Measurements from ENCODE around the gene ELFN2. TPM values are rescaled to one million over a fixed set of nuclear protein-coding genes. Genes with fewer than 3 reads are reported as not detected.

Gene ELFN2
- total and polyA plus RNA-seq, 2 experiments from 2014 or later, result 0.48 to 1.1 TPM

DNA sequence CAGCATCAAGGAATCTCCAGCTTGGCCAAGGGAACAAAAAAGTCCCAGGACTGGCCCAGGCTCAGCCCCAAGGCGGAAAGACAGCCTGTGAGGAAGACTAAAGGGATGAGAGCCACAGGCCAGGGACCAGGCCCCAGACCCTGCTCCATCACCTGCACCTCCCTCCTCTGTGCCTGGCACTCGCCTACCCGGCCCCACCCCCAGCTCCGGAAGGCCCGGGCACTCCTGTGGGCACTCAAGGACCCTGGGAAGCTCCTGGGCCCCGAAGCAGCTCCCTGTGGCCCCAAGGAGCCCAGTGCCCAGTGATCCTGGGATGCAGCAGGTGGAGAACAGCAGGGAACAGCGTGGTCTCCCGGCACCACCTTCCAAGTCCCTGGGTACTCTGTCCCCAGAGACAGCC, 18.2 kb downstream of the ELFN2 start:
- Histone ChIP-seq H3K9me3 (ENCODE audit: low read depth) (no peaks in the 10 kb centered on the region), H2AFZ (no peak overlapping the region), H3K4me3 (no peak overlapping the region), H3K4me2 (ENCODE audit: unreplicated experiment) (no peak overlapping the region), H3F3A (ENCODE audit: insufficient read depth) (no peaks in the 10 kb centered on the region), H3K27ac (no peak overlapping the region), H3K27me3 (replicated peaks; ENCODE audit: insufficient read depth) (no peaks in the 10 kb centered on the region), H3K36me3 (ENCODE audit: low read depth) (no peaks in the 10 kb centered on the region), H3K4me1 (ENCODE audit: insufficient read depth) (no peaks in the 10 kb centered on the region), H3K79me2 (ENCODE audit: insufficient read depth) (no peaks in the 10 kb centered on the region), H4K20me1 (ENCODE audit: insufficient read depth) (no peaks in the 10 kb centered on the region), H3K9me2 (ENCODE audit: insufficient read depth) (no peaks in the 10 kb centered on the region), H3K9ac (no peak overlapping the region)
- TF ChIP-seq EZH2phosphoT487 (IDR thresholded peaks at IDR 0.05; ENCODE audit: insufficient read depth, low read depth) (no peak), EZH2 (IDR thresholded peaks at IDR 0.05; ENCODE audit: insufficient read depth, poor library complexity, severe bottlenecking) (no peak)
- DNase-seq, result no peak
- WGBS, 2 experiments (ENCODE audit: low coverage in 1 of 2, low lambda C conversion rate in 2 of 2, missing lambda C conversion rate in 2 of 2), result 70 to 71% methylated on average over 8 of the region's 8 CpGs
- in situ Hi-C loops (cut with MboI), result no loop called here

DNA sequence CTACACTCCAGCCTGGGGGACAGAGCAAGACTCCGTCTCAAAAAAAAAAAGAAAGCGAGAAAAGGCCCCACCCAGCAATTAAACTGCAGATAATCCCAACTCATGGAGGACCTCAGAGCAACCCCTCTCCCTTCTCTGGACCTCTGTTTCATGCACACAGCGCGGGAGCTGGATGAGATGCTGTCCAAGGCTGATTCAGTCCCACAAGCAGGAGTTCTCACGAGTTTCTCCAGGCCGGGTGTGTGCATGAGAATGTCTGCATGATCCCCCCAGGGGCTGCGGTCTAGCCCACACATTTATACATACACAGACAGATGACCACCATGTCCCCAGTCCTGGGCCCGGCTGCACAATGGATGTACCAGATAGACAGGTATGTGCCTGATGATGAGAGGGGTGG, 19.4 kb downstream of the ELFN2 start:
- H3K27me3 ChIP-seq (replicated peaks; ENCODE audit: insufficient read depth), result no peaks in the 10 kb centered on the region
- in situ Hi-C loops (cut with MboI), result no loop called here
- no peak overlapping the region for H3K9ac ChIP-seq
- no peaks in the 10 kb centered on the region for H3K9me3 ChIP-seq (ENCODE audit: low read depth)
- H3K4me1 ChIP-seq (ENCODE audit: insufficient read depth), result no peaks in the 10 kb centered on the region
- TF ChIP-seq EZH2phosphoT487 (IDR thresholded peaks at IDR 0.05; ENCODE audit: insufficient read depth, low read depth) (no peak), EZH2 (IDR thresholded peaks at IDR 0.05; ENCODE audit: insufficient read depth, poor library complexity, severe bottlenecking) (no peak)
- H3K4me3 ChIP-seq, result no peak overlapping the region
- H3K4me2 ChIP-seq (ENCODE audit: unreplicated experiment), result no peak overlapping the region
- H3K9me2 ChIP-seq (ENCODE audit: insufficient read depth), result no peaks in the 10 kb centered on the region
- no peaks in the 10 kb centered on the region for H3F3A ChIP-seq (ENCODE audit: insufficient read depth)
- no peaks in the 10 kb centered on the region for H3K79me2 ChIP-seq (ENCODE audit: insufficient read depth)
- 55 to 57% methylated on average over 8 of the region's 8 CpGs for WGBS, 2 experiments (ENCODE audit: low coverage in 1 of 2, low lambda C conversion rate in 2 of 2, missing lambda C conversion rate in 2 of 2)
- no peak overlapping the region for H2AFZ ChIP-seq
- no peak overlapping the region for H3K27ac ChIP-seq
- H3K36me3 ChIP-seq (ENCODE audit: low read depth), result no peaks in the 10 kb centered on the region
- DNase-seq, result no peak
- H4K20me1 ChIP-seq (ENCODE audit: insufficient read depth), result no peaks in the 10 kb centered on the region

- Histone ChIP-seq H3K27ac (no peak overlapping the region), H3K27me3 (replicated peaks; ENCODE audit: insufficient read depth) (no peaks in the 10 kb centered on the region), H3K4me1 (ENCODE audit: insufficient read depth) (no peaks in the 10 kb centered on the region), H3K4me2 (ENCODE audit: unreplicated experiment) (no peak overlapping the region), H3K9ac (no peak overlapping the region), H3K9me3 (ENCODE audit: low read depth) (no peaks in the 10 kb centered on the region), H3K9me2 (ENCODE audit: insufficient read depth) (no peaks in the 10 kb centered on the region), H3K79me2 (ENCODE audit: insufficient read depth) (no peaks in the 10 kb centered on the region), H3K4me3 (no peak overlapping the region), H2AFZ (no peak overlapping the region), H3F3A (ENCODE audit: insufficient read depth) (no peaks in the 10 kb centered on the region), H4K20me1 (ENCODE audit: insufficient read depth) (no peaks in the 10 kb centered on the region), H3K36me3 (ENCODE audit: low read depth) (no peaks in the 10 kb centered on the region)
- no peak for TF ChIP-seq EZH2phosphoT487 (IDR thresholded peaks at IDR 0.05; ENCODE audit: insufficient read depth, low read depth)
- no peak for TF ChIP-seq EZH2 (IDR thresholded peaks at IDR 0.05; ENCODE audit: insufficient read depth, poor library complexity, severe bottlenecking)
- 58 to 66% methylated on average over 9 to 17 of the region's 17 CpGs for WGBS, 2 experiments (ENCODE audit: low coverage in 1 of 2, low lambda C conversion rate in 2 of 2, missing lambda C conversion rate in 2 of 2)
- DNase-seq, result no peak
- in situ Hi-C loops (cut with MboI), result no loop called here
Observed at GRCh38 chr22:37406441-37407235, 20.6 kb downstream of the ELFN2 start.

DNA sequence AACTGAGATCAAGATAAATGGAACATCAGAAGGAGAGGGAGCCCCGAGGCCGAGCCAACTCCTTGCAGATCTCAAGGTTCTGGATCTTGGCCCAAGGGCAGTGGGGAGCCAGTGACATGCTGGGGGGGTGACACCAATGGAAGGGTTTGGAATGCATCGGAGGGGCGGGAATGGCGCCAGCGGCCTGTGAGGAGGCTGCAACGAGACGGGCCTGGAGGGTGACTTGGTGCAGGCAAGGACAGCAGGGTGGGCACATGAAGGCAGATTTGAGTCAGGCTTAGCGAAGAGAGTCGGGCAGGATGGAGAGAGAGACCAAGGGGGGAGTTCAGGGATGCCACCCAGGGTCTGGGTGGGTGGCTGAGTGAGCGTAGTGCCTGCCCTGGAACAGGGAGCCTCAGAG, 23.2 kb downstream of the ELFN2 start:
- Histone ChIP-seq H4K20me1 (ENCODE audit: insufficient read depth) (no peaks in the 10 kb centered on the region), H3K27ac (no peak overlapping the region), H3K9ac (no peak overlapping the region), H3K9me2 (ENCODE audit: insufficient read depth) (no peaks in the 10 kb centered on the region), H3K9me3 (ENCODE audit: low read depth) (no peaks in the 10 kb centered on the region), H3K36me3 (ENCODE audit: low read depth) (no peaks in the 10 kb centered on the region), H3F3A (ENCODE audit: insufficient read depth) (no peaks in the 10 kb centered on the region), H3K79me2 (ENCODE audit: insufficient read depth) (no peaks in the 10 kb centered on the region), H3K27me3 (replicated peaks; ENCODE audit: insufficient read depth) (no peaks in the 10 kb centered on the region), H2AFZ (no peak overlapping the region), H3K4me3 (no peak overlapping the region), H3K4me1 (ENCODE audit: insufficient read depth) (0 out of 2 replicates have a peak, but pooled peaks cover 4% of the 10 kb centered on the region), H3K4me2 (ENCODE audit: unreplicated experiment) (no peak overlapping the region)
- in situ Hi-C loops (cut with MboI), result no loop called here
- WGBS, 2 experiments (ENCODE audit: low coverage in 1 of 2, low lambda C conversion rate in 2 of 2, missing lambda C conversion rate in 2 of 2), result 60 to 64% methylated on average over 11 of the region's 11 CpGs
- DNase-seq, result no peak
- TF ChIP-seq EZH2 (IDR thresholded peaks at IDR 0.05; ENCODE audit: insufficient read depth, poor library complexity, severe bottlenecking) (no peak), EZH2phosphoT487 (IDR thresholded peaks at IDR 0.05; ENCODE audit: insufficient read depth, low read depth) (no peak)

Data from GM23248 (cell line).